CD4-positive, alpha-beta T cell treated with Interleukin-21 for 1 hour (primary cell): ENCODE measurements around the gene KRTAP5-7.
"Not testable (repeated sequence)": the region's sequence is repeated elsewhere in the genome, so short reads cannot be mapped to it uniquely, and the experiment has no call there.

Experiments
- DNase-seq: peaks from one replicate; pipeline ENCODE4 v3.0.0-alpha.2; 2020

The KRTAP5-7 gene

DNA sequence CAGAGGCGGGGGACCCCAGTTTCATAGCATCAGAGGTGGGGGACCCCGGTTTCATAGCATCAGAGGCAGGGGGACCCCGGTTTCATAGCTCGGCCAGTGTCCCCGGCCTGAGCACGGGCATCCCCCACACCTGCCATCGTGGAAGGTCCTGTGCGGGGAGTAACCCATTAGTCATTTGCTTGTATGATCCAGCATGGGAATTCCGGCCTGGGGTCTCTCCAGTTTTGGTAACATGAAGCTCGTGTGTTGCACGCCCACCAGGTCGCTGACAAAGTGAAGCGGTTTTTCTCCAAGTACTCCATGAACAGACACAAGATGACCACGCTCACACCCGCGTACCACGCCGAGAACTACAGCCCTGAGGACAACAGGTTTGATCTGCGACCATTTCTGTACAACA is 29.0 kb upstream of the KRTAP5-7 start:
- no peak for DNase-seq

DNA sequence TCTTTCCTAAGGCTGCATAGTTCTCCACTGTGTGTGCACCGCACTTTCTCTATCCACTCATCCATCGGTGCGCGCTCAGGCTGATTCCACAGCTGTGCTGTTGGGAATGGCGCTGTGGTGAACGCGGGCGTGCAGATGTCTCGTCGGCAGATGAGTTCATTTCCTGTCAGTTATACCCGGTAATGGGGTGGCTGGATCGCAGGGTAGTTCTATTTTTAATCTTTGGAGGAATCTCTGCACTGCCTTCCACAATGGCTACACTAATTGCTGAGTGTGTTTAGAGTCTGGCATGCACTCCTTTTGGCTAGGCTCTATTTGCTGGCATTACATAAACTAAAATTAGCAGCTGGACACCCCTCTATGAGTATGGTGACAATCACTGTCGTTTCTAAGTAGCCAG is 27.9 kb upstream of the KRTAP5-7 start:
- no peak for DNase-seq

DNA sequence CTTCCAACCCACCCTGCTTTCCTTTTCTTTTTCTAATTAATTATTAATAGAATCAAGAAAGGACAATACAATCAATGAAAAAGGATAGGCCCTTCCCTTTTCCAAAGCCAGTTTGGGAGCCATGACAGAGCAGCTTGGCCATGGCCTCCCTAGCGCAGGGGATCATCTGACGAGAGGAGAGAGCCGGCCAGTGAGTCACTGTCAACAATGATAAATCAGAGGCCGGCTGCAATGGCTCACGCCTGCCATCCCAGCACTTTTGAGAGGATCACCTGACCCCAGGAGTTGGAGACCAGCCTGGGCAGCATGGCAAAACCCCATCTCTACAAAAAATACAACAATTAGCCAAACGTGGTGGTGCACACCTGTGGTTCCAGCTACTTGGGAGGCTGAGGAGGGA is 27.5 kb upstream of the KRTAP5-7 start:
- no peak for DNase-seq

DNA sequence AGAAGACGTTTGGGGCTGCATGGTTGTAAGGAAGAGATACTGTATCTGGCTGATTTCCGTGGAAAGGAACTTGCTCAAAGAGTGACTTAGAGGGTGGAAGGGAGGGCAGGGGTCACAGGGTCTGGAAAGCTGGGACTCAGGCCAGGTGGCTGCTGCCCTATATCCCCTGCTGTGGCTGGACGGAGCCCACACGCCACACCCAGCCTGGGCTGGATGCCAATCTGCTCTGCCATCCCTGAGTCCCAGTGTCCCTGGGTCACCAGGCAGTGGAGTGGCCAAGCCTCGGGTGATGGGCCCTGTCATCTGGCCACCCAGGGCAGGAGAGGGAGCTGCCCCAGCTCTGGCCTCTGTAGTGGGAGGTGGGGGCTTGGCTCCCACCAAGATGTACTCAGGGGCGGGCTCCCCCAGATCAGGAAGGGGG is 26.5 kb upstream of the KRTAP5-7 start:
- no peak for DNase-seq

DNA sequence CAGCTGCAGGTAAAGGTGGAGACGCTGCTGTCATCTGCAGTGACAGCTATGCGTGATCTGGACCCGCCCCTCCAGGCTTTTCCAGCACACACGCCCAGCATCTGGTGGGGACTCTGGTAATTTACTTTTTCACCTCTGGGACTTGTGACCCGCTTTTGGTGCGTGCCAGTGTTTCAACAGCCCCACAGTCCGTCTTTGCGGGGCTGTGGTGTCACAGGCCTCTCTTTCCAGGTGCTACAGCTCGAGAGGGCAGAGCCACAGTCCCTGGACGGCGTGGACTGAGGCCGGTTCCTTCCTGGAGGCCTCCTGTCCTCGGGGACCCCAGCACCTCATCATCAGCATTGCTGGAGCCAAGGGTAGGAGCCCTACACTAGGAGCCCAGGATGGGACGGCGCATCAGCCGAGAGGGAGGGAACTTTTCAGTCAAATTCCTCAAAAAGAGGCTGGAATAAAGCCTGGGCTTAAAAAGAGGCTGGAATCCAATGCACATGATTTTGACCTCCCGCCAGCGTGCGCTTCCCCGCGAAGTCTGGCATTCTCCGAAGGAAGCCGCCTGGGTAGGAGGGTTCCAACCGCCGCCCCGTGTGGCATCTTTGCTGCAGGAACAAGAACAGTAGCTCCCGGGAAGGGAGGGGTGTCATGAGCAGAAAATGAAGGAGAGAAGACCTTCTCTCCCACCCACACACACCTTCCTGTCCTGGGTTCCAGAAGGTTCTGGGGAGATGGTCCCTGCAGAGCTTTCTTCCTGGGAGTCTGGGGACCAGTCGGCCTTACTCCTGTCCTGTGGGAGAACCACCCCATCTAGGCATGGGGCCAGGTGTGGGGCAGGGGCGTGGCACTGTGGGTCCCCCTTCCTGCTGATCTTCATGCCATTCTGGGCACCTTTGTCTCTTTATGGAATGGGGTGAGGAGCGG is 25.7 kb upstream of the KRTAP5-7 start:
- no peak for DNase-seq

DNA sequence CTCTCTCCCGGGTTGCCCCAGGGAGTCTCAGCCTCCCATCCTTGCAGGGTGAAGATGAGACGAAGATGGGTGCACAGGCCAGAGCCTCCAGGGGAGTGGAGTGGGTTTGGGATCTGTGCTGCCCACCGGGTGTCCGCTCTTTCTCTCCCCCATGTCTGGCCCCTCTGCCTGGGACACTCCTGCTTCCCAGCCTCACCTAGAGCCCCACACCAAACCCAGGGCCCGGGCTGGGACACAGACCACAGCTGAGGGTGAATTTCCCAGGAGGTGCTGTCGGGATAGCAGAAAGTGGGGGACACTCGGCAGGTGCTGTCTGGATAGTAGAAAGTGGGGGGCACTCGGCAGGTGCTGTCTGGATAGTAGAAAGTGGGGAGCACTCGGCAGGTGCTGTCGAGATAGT is 25.0 kb upstream of the KRTAP5-7 start:
- no peak for DNase-seq

DNA sequence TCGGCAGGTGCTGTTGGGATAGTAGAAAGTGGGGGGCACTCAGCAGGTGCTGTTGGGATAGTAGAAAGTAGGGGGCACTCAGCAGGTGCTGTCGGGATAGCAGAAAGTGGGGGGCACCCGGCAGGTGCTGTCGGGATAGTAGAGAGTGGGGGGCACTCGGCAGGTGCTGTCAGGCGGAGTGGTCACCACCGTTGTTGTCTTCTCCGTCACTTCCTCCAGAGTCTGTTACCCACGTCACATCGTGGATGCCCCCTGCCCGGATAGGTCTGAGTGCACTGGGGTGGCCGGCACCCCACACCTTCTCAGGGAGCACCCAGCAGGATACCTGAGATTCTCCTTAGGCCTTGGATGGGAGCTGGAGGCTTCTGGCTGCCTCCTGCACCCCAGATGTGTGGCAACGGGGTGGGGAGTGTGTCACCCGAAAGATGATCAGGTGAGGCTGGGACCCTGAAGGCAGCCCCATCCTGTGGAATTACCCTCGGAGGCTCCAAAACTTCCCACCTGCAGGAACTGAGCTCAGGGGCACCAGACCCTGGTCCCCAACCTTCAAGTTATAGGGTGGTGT is 24.1 kb upstream of the KRTAP5-7 start:
- no peak for DNase-seq

DNA sequence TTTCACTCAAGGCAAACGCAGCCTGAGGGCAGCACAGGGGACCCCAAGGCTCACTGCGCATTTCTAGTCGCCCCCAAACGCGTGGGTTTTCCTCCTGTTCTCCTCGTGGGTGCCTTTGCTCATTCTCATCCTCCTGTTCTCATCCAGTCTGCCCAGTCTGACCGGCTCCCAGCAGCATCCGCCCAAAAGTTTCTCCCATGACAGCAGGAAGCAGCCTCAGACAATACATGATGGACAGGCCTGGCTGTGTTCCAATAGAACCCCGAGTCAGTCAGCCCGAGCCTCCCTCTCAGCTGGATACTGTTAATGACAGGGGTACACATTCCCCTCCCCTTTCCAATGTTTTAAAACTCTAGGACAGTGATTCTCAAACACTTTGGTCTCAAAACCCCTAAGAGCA is 22.5 kb upstream of the KRTAP5-7 start:
- no peak for DNase-seq

DNA sequence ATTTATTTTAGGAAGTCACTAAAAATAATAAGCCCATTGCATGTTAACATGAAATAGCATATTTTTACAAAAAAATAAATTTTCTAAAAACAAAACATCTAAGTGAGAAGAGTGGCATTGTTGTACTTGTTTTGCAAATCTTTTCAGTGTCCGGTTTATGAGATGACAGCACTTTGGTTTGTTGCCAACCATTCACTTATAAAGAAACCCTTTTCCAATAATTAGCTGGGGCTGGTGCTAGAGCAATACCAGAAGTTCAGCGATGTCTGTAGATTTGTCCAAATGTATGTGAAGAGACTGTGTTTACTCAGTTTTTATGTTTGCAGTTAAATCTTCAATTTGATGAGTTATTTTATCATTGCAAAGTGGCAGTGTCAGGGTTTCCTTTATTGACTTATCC is 22.1 kb upstream of the KRTAP5-7 start:
- DNase-seq, result no peak

DNA sequence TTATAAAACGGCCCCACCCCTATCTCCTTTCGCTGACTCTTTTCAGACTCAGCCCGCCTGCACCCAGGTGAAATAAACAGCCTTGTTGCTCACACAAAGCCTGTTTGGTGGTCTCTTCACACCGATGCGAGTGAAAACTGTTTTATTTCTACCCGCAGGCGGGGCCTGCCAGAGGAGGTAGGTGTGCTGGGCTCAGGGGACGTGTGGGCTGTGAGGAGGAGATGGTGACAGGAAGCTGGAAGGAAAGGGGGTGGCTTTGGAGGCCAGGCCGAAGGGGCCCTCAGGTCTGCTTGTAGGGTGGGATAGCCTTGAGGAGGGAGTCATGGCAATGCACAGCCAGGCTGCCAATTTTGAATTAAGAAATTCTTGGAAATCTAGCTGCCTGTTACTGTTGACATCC is 21.3 kb upstream of the KRTAP5-7 start:
- DNase-seq, result no peak

DNA sequence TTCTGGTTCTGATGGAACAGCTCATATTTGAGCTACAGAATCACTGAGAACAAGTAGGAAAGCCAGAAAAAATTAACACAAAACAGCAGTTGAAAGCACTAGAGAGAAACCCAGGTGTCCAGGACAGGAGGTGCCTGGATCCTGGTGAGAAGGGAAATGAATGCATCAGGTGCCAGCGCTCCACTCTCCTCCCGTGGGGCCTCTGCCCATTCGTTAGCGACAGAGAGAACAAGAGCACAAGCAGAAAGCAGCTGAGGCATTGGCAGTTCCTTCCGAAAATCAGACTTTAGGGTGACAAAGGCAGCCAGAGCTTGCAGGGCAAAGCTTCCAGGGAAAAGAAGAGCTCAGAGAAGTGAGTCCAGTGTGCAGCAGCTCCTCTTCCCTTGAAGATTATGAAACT is 20.0 kb upstream of the KRTAP5-7 start:
- DNase-seq, result no peak

DNA sequence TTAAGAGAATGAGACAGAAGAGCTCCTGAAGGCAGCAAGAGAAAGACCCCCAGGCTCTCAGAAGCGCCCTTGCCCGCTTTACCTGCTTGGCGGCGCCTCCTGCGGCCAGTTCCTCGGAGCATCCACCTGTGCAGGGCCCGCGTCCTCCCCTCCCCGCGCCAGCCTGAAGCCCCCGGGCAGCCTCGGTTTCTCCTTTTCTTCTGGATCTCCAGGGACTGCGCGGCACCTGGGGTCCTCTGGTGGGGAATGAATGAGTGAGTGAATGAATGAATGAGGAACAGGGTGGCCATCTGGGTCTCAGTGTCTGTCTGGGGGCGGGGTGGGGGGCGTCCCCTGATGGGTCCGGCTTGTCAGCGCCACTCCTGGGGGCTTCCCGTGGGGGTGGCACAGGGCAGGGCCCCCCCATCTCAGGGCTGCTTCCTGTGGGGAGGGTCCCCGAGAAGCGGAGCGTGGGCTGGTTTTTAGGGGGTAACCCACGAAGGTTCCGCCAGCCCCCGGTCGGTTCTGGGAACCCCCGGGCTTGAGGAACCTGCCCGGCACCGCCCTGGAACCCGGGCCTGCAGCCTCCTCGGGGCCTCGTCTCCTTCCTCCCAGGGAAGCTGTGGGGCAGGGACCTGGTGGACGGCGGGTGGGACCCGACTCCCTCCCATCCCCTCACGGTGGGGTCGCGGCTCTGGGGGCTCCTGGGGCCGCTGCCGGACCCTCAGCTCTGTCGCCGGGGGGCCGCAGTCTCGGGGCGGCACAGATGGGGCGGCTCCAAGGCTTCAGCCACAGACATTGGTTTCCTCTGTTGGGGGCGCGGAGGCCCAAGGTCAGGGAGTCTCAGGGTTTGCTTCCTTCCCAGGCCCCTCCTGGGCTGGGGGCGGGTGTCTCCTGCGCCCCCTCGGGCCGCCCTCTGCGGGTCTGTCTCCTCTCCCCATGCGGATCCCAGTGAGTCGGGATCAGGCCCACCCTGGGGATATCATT is 8.3 kb upstream of the KRTAP5-7 start:
- DNase-seq, result no peak

DNA sequence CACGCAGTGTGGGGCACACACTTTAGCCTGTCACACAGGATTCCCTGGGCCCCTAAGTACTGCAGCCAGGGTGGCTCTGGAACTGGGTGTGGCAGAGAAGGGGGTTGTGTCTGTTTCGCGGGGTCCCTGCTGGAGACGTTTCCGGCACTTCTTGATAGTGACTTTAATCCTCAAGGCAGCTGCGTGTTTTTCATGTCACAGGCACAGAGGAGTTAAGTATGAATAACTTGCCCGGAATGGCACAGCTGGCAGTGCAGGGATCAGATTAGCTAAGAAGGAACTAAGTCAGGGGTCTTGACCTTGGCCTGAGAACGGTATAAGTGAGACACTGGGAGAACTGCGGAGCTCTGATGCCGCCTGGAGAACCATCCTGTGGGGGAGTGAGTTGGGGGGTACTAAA is 7.5 kb upstream of the KRTAP5-7 start:
- DNase-seq, result no peak

DNA sequence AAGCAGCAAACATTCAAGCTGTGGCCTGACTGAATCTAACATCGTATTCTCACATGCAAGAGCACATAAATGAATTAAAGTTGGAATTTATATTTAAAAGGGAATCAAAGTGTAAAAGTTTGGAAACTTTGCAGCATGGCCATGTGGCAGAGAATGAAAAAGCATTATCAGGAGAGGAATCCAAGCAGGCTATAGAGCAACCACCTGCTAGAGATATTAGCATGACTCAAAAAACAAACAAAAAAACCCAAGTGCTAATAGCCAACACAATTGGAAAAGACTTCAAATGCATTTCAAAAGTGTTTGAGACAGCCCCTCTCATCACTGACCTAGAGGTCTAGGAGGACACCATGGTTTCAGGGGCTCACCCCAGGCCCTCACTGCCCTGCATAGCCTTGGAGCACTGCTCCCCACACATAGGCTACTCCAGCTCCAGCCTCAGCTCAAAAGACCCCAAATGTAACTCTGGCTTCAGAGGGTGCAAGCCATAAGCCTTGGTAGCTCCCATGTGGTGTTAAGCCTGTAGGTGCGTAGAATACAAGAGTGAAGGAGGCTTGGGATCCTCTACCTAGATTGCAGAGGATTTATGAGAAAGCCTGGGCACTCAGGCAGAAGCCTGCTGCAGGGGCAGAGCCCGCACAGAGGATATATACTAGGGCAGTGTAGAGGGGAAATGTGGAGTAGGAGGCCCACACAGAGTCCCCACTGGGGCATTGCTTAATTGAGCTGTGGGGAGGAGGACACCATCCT is 1.7 kb upstream of the KRTAP5-7 start:
- DNase-seq, result no peak

DNA sequence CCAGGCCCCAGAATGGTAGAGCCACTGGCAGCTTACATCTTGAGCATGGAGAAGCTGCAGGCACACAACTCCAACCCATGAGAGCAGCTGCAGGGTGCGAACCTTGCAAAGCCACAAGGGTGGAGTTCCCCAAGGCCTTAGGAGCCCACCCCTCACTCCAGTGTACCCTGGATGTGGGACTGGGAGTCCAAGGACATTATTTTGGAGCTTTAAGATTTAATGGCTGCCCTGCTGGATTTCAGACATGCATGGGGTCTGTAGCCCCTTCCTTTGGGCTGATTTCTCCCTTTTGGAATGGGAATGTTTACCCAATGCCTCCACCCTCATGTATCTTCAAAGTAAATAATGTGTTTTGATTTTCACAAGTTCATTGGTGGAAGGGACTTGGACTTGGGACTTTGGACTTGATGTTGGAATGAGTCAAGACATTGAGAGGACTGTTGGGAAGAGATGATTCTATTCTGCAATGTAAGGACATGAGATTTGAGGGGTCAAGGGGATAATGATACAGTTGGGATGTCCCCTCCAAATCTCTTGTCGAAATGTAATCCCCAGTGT is 1.1 kb upstream of the KRTAP5-7 start:
- no peak for DNase-seq

DNA sequence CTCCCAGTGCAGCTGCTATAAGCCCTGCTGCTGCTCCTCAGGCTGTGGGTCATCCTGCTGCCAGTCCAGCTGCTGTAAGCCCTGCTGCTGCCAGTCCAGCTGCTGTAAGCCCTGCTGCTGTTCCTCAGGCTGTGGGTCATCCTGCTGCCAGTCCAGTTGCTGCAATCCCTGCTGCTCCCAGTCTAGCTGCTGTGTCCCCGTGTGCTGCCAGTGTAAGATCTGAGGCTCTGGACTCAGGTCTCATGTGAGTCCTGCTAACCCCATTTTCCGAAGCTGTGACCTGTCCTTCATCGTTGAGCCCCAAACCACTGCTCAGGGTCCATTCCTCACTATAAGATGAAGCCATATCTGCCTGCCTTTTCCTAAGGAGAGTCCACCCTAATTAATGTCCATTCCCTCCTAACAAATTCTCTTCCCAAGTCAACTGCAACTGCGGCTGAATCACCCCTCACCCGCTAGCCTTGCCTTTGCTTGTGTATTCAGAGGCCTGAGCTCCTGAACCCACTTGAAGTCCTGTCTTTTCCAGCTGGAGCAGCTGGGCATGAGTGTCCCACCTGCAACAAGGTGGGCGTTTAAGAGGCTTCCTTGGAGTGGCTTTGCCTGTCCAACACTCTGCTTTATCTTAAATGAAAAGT is 626 bp downstream of the KRTAP5-7 start:
- DNase-seq, result no peak

DNA sequence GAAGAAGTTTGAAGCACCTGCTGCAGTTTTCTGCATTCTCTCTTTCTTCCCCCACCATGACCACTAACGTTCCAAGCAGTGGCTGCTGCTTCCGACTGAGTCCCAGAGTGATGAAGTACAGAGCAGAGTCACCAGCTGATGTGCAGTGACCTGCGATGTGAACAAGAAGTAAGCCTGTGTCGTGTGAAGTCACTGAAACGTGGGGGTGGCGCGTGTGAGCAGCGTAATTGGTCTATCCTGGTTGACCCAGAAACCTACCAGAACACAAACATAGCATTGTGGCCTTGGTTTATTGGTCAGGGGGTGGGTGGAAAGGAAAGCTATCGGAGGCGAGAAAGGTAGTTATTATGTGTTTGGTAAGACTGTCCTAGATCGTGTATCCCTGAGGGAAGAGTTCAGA is 3.5 kb downstream of the KRTAP5-7 start:
- no peak for DNase-seq

DNA sequence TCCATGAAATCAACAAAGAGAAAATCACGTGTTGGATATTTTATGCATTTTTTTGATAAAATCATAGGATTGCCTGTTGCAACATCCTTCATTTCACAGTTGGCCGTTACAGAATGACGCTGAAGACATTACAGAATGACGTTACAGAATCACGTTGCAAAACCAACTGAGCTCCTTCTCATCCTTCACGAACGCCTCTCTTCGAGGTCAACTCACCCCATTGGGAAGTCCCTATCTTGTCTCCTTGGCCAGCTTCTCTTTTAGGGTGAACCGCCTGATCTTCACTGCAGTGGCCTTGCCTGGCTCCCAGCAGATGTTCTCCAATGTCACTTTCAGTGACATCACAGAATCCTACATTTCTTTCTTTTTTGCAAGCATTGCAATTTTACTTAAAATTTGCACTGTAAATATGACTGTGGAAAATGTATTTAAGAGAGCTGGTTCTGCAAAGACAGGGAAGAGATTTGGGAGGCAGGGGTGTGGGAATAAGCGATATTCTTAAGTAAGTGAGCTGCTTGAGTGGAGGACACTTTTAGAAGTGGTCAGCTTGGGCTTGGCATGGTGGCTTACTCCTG is 5.1 kb downstream of the KRTAP5-7 start:
- DNase-seq, result no peak

DNA sequence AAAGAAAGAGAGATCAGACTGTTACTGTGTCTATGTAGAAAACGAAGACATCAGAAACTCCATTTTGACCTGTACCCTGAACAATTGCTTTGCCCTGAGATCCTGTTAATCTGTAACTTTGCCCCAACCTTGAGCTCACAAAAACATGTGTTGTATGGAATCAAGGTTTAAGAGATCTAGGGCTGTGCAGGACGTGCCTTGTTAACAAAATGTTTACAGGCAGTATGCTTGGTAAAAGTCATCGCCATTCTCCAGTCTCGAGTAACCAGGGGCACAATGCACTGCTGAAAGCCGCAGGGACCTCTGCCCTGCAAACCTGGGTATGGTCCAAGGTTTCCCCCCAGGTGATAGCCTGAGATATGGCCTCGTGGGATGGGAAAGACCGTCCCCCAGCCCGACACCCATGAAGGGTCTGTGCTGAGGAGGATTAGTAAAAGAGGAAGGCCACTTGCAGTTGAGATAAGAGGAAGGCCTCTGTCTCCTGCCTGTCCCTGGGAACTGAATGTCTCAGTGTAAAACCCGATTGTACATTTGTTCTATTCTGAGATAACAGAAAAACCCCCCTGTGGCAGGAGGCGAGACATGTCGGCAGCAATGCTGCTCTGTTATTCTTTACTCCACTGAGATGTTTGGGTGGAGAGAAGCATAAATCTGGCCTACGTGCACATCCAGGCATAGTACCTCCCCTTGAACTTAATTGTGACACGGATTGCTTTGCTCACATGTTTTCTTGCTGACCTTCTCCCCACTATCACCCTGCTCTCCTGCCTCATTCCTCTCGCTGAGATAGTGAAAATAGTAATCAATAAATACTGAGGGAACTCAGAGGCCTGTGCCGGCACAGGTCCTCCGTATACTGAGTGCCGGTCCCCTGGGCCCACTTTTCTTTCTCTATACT is 7.9 kb downstream of the KRTAP5-7 start:
- not testable (repeated sequence) for DNase-seq

DNA sequence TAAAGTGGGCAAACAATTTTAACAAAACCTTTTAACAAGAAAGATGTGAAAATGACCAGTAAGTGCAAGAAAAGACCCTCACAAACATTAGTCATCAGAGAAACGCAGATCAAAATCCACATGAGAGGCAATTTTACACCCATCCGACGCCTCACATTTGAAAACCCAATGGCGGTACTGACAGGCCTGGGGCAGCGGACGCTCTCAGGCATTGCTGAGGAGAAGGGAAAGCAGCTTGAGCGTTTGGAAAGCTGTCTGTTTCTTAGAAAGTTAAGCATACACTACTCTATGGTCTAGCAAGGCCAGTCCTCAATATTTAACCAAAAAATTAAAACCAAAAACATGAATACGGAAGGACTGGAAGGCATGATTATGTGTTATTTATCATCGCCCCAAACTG is 8.8 kb downstream of the KRTAP5-7 start:
- no peak for DNase-seq
